Fibroblast of lung (primary cell): ENCODE data around the gene KLF8.

Experiments
- EZH2 ChIP-seq: IDR thresholded peaks from 2 replicates; pipeline ENCODE4 v1.5.1; 2012; ENCODE audit warnings: low read length, control low read depth, mild to moderate bottlenecking; ENCODE audit errors: missing control alignments
- TF ChIP-seq, protein P1 (sequence below), 2 donors: IDR thresholded peaks in 1 of 2; conservative IDR thresholded peaks in 1 of 2; 1 replicate in 1 of 2; 2 replicates in 1 of 2; pipeline ENCODE4 v1.5.1; 2011 to 2012; ENCODE audit warnings: low read length in 2 of 2, control low read depth in 1 of 2, inconsistent platforms in 1 of 2, low read depth in 1 of 2, mild to moderate bottlenecking in 1 of 2

DNA sequence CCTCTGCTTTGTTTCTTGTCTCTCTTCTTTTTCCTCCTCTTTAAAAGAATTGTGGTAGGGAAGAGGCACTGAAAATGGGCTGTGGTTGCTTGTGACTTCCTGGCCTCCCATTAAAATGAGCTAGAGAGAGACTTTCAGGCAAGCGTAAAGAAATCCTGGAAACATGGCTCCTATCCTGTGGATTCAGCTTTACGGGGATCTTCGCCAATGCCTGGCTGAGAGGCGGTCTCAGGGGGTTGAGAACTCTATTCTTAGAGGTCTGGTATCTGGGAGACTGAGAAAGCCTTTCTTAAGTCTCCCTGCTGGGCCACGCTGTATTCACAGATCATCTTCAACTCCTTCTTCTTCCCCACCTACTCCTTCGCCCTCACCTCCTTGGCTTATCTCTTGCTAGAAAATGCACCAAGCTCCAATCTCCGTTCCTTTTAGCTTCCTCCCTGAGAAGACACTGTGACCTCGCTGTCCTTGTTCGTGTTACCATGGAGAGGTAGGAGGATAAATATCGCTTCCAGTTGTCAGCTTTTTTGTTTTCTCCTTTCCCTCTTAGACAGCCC, 542 bp upstream of the KLF8 start:
- TF ChIP-seq, protein P1, sequence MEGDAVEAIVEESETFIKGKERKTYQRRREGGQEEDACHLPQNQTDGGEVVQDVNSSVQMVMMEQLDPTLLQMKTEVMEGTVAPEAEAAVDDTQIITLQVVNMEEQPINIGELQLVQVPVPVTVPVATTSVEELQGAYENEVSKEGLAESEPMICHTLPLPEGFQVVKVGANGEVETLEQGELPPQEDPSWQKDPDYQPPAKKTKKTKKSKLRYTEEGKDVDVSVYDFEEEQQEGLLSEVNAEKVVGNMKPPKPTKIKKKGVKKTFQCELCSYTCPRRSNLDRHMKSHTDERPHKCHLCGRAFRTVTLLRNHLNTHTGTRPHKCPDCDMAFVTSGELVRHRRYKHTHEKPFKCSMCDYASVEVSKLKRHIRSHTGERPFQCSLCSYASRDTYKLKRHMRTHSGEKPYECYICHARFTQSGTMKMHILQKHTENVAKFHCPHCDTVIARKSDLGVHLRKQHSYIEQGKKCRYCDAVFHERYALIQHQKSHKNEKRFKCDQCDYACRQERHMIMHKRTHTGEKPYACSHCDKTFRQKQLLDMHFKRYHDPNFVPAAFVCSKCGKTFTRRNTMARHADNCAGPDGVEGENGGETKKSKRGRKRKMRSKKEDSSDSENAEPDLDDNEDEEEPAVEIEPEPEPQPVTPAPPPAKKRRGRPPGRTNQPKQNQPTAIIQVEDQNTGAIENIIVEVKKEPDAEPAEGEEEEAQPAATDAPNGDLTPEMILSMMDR (conservative IDR thresholded peaks at IDR 0.05 in 1 of 2, IDR thresholded peaks at IDR 0.05 in 1 of 2; ENCODE audit: low read depth in 1 of 2, low read length in 2 of 2), result no peak
- no peak for TF ChIP-seq EZH2
